AG04449 (cell line): ENCODE data around the gene SPTBN1.
"Not testable (repeated sequence)": the region's sequence is repeated elsewhere in the genome, so short reads cannot be mapped to it uniquely, and the experiment has no call there.

Source experiments
- CTCF ChIA-PET: fragments of 350-600 bp; formaldehyde crosslinking; extraction: SDS; loops from one replicate; lab custom pipeline; 2021; ENCODE audit warnings: antibody characterized with exemption; lab: Yijun Ruan, JAX
- POLR2A ChIA-PET: fragments of 400-600, 350-600 bp; formaldehyde crosslinking; extraction: SDS; loops from one replicate; lab custom pipeline; 2020; ENCODE audit warnings: antibody characterized with exemption, inconsistent platforms; lab: Yijun Ruan, JAX
- DNase-seq: peaks from one replicate; pipeline ENCODE4 v3.0.0-alpha.2; 2010; ENCODE audit warnings: low read depth, low spot score
- H3K4me3 ChIP-seq: 2 replicates; pipeline ENCODE4 v1.5.1; 2011; ENCODE audit warnings: low read depth, mild to moderate bottlenecking, control low read depth, low read length
- TF ChIP-seq, protein P1 (sequence below): IDR thresholded peaks from one replicate; pipeline ENCODE4 v1.5.1; 2011; ENCODE audit warnings: mild to moderate bottlenecking, moderate library complexity, low read length, control low read depth, inconsistent platforms; ENCODE audit not compliant: insufficient read depth; ENCODE audit errors: missing control alignments

SPTBN1 gene

DNA sequence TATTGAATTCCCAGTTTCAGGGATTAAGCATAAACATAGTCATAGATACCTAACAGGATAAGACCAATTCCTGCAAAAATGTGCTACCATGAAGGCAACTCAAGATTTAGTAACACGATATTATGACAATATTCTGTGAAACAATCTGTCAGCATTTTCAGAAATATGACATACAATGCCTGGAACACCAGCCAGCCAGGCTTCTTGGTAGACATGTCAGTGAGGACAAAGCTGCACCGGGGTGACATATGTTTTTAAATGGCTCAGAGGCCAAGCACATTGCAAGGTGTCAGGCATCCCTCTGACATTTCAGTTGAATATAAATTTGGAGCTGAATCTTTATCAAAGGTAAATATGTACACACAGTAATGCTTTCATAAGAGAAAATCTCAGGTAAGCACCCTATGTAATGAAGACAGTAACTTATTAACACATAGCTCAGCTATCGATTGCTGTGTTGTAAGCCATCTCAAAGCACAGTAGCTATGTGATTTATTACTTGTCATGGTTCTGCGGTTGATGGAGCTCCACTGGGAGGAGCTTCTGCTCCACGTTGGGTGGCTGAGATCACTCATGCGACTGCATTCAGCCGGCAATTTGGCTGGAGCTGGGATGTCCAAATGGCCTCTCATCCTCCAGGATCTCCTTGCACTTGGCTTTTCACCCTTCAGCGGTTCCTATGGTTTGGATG, 235.5 kb downstream of the SPTBN1 start:
- ChIA-PET POLR2A (no interaction called here), CTCF (interaction anchor here (0.9 to 2.3 kb wide), 4 partner anchors 13 to 169 kb away, joined by 3 to 15 read pairs (median 4); no protein-coding TSS in a partner anchor)
- TF ChIP-seq, protein P1, sequence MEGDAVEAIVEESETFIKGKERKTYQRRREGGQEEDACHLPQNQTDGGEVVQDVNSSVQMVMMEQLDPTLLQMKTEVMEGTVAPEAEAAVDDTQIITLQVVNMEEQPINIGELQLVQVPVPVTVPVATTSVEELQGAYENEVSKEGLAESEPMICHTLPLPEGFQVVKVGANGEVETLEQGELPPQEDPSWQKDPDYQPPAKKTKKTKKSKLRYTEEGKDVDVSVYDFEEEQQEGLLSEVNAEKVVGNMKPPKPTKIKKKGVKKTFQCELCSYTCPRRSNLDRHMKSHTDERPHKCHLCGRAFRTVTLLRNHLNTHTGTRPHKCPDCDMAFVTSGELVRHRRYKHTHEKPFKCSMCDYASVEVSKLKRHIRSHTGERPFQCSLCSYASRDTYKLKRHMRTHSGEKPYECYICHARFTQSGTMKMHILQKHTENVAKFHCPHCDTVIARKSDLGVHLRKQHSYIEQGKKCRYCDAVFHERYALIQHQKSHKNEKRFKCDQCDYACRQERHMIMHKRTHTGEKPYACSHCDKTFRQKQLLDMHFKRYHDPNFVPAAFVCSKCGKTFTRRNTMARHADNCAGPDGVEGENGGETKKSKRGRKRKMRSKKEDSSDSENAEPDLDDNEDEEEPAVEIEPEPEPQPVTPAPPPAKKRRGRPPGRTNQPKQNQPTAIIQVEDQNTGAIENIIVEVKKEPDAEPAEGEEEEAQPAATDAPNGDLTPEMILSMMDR: no peak
- no peak for DNase-seq
- no peak overlapping the region for H3K4me3 ChIP-seq

DNA sequence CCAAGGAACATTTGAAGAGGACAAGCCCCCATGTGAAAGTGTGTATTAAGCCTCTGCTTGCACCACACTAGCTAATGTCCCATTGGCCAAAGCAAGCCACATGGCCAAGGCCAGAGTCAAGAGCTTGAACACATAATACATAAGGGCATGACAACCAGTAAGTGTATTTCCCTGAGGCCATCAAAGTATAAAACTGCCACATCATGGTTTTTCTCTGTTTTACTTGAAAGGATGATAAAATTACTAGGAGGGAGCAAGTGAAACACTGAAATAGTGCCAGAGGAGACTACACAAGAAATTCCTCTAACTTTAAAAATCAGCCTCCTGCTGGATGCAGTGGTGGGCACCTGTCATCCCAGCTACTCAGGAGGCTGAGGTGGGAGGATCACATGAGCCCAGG, 236.4 kb downstream of the SPTBN1 start:
- TF ChIP-seq, protein P1: no peak
- CTCF ChIA-PET: interaction anchor here (1.0 to 2.3 kb wide), 3 partner anchors 12 to 26 kb away, joined by 3 to 15 read pairs (median 4); no protein-coding TSS in a partner anchor
- POLR2A ChIA-PET: interaction anchor here (0.5 kb wide), 1 partner anchor 579 kb away, joined by 5 read pairs; no protein-coding TSS in a partner anchor
- no peak overlapping the region for H3K4me3 ChIP-seq
- no peak for DNase-seq

DNA sequence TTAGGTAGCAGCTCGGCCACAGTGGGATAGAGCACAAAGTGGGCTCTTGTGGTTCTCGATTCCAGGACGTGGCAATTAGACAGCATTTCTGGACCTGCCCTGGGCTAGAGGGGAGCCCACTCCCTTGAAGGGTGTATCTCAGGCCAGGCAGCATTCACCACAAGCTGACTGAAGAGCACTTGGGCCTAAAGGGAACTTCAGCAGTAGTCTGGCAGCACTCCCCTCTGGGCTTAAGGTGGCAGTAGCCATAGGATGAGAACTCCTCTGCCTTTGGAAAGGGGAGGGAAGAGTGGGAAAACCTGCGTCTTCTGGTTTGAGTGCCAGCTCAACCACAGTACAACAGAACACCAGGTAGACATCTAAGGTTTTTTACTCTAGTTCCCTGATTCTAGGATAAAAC, 239.3 kb downstream of the SPTBN1 start:
- CTCF ChIA-PET: interaction anchor here (1.2 to 3.1 kb wide), 6 partner anchors 9 to 588 kb away, joined by 3 to 18 read pairs (median 7); no protein-coding TSS in a partner anchor

DNA sequence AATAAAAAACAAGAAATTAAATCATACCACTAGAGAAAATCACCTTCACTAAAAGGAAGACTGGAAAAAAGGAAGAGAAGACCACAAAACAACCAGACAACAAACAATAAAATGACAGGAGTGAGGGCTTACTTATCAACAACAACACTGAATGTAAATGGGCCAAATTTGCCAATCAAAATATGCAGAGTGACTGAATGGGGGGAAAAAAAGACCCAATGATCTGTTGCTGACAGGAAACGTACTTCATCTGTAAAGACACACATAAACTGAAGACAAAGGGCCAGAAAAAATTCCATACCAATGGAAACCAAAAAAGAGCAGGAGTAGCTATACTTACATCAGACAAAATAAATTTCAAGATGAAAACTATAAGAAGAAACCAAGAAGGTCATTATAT, 241.8 kb downstream of the SPTBN1 start:
- no peak overlapping the region for H3K4me3 ChIP-seq
- DNase-seq: no peak
- POLR2A ChIA-PET: no interaction called here
- TF ChIP-seq, protein P1: no peak
- CTCF ChIA-PET: interaction anchor here (1.0 to 3.1 kb wide), 3 partner anchors 19 to 590 kb away, joined by 3 to 8 read pairs (median 7); no protein-coding TSS in a partner anchor

More for the DNA sequence above, 239.3 kb downstream of the SPTBN1 start:
- TF ChIP-seq, protein P1: no peak
- H3K4me3 ChIP-seq: no peak overlapping the region
- no peak for DNase-seq
- POLR2A ChIA-PET: no interaction called here

DNA sequence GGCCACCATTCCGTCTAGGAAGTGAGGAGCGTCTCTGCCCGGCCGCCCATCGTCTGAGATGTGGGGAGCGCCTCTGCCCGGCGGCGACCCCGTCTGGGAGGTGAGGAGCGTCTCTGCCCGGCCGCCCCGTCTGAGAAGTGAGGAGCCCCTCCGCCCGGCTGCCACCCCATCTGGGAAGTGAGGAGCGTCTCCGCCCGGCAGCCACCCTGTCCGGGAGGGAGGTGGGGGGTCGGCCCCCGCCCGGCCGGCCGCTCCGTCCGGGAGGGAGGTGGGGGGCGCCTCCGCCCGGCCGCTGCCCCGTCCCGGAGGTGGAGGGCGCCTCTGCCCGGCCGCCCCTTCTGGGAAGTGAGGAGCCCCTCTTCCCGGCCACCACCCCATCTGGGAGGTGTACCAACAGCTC, 242.8 kb downstream of the SPTBN1 start:
- CTCF ChIA-PET, H3K4me3 ChIP-seq, DNase-seq, POLR2A ChIA-PET: not testable (repeated sequence)

DNA sequence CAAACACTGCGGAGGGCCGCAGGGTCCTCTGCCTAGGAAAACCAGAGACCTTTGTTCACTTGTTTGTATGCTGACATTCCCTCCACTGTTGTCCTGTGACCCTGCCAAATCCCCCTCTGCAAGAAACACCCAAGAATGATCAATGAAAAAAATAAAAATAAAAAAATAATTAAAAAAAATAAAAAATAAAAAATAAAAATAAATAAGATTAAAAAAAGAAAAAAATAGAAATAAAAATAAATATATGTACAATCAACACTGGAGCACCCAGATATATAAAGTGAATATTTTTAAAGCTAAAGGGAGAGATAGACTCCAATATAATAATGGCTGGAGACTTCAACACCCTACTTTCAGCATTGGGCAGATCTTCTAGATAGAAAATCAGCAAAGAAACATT, 243.5 kb downstream of the SPTBN1 start:
- no peak for DNase-seq
- TF ChIP-seq, protein P1: no peak
- H3K4me3 ChIP-seq: no peak overlapping the region
- ChIA-PET POLR2A (no interaction called here), CTCF (interaction anchor here (1.0 to 1.2 kb wide), 2 partner anchors 33 to 593 kb away, joined by 3 to 5 read pairs; no protein-coding TSS in a partner anchor)
